GM23338 (cell line): ENCODE results near the gene TPST2. TPM values are rescaled to one million over a fixed set of nuclear protein-coding genes. Genes with fewer than 3 reads are reported as not detected.

Source experiments
- ATAC-seq: fragments of 200-7000 bp; cut with Tn5 transposase; 3 replicates; pipeline ENCODE4 v1.9.1; 2020
- DNase-seq: peaks from one replicate; pipeline ENCODE4 v3.0.0-alpha.2; 2015; ENCODE audit warnings: low spot score
- H2AFZ ChIP-seq: fragments of 200-600 bp; sonication (generic); 2 replicates; pipeline ENCODE4 v1.8.0; 2016; ENCODE audit warnings: antibody characterized with exemption, mild to moderate bottlenecking, moderate library complexity
- H3F3A ChIP-seq: fragments of 200-600 bp; sonication (generic); replicated peaks from 2 replicates; pipeline ENCODE4 v1.8.0; 2017; ENCODE audit warnings: antibody characterized with exemption, mixed run types, low read depth
- H3K27ac ChIP-seq: fragments of 200-600 bp; sonication (generic); 2 replicates; pipeline ENCODE4 v1.6.1; 2016; ENCODE audit warnings: low read depth
- H3K27me3 ChIP-seq: fragments of 200-600 bp; sonication (generic); 2 replicates; pipeline ENCODE4 v1.8.0; 2016; ENCODE audit warnings: mild to moderate bottlenecking, mixed run types, moderate library complexity; ENCODE audit not compliant: insufficient read depth
- H3K36me3 ChIP-seq: fragments of 200-600 bp; sonication (generic); 2 replicates; pipeline ENCODE4 v1.8.0; 2016; ENCODE audit warnings: mild to moderate bottlenecking; ENCODE audit not compliant: insufficient read depth
- H3K4me1 ChIP-seq: fragments of 200-600 bp; sonication (generic); 2 replicates; pipeline ENCODE4 v1.8.0; 2016; ENCODE audit warnings: mild to moderate bottlenecking, moderate library complexity; ENCODE audit not compliant: insufficient read depth
- H3K4me2 ChIP-seq: fragments of 200-600 bp; sonication (generic); 2 replicates; pipeline ENCODE4 v1.7.1; 2017; ENCODE audit warnings: mixed run types
- H3K4me3 ChIP-seq: fragments of 200-600 bp; sonication (generic); 2 replicates; pipeline ENCODE4 v1.6.1; 2016; ENCODE audit warnings: mixed run types
- H3K79me2 ChIP-seq: fragments of 200-600 bp; sonication (generic); replicated peaks from 2 replicates; pipeline ENCODE4 v1.8.0; 2017; ENCODE audit warnings: mild to moderate bottlenecking; ENCODE audit not compliant: insufficient read depth
- H3K9me2 ChIP-seq: fragments of 200-600 bp; sonication (generic); 2 replicates; pipeline ENCODE4 v1.8.0; 2017; ENCODE audit not compliant: insufficient read depth
- H4K20me1 ChIP-seq: fragments of 200-600 bp; sonication (generic); replicated peaks from 2 replicates; pipeline ENCODE4 v1.8.0; 2017; ENCODE audit warnings: mild to moderate bottlenecking; ENCODE audit not compliant: insufficient read depth
- H3K27ac Mint-ChIP-seq: 2 replicates; pipeline ENCODE4 v1.8.0; 2020; ENCODE audit warnings: inconsistent platforms, mild to moderate bottlenecking, moderate library complexity, mixed read lengths
- H3K27me3 Mint-ChIP-seq: 3 replicates; pipeline ENCODE4 v1.8.0; 2022; ENCODE audit warnings: low read depth, mild to moderate bottlenecking, moderate library complexity, mixed read lengths, inconsistent platforms; ENCODE audit not compliant: insufficient read depth, poor library complexity
- H3K36me3 Mint-ChIP-seq: 3 replicates; pipeline ENCODE4 v1.8.0; 2021; ENCODE audit warnings: low read depth, mild to moderate bottlenecking, inconsistent platforms, moderate library complexity, mixed read lengths
- H3K4me1 Mint-ChIP-seq: 3 replicates; pipeline ENCODE4 v1.8.0; 2020; ENCODE audit warnings: mild to moderate bottlenecking, inconsistent platforms, mixed read lengths
- H3K4me3 Mint-ChIP-seq: 3 replicates; pipeline ENCODE4 v1.8.0; 2021; ENCODE audit warnings: moderate library complexity, mild to moderate bottlenecking, inconsistent platforms, mixed read lengths
- H3K9me3 Mint-ChIP-seq: 3 replicates; pipeline ENCODE4 v1.8.0; 2020; ENCODE audit warnings: moderate library complexity, mild to moderate bottlenecking, inconsistent platforms, mixed read lengths
- CREB1 ChIP-seq: fragments of 250-450 bp; sonication (Bioruptor Pico); IDR thresholded peaks from 2 replicates; pipeline ENCODE4 v1.5.0; 2020; ENCODE audit warnings: low read depth, mild to moderate bottlenecking, moderate library complexity
- EZH2 ChIP-seq: fragments of 200-600 bp; sonication (generic); IDR thresholded peaks from one replicate; pipeline ENCODE4 v1.8.0; 2017; ENCODE audit warnings: antibody characterized with exemption, mild to moderate bottlenecking, low read depth; ENCODE audit not compliant: unreplicated experiment
- EZH2phosphoT487 ChIP-seq: fragments of 200-600 bp; sonication (generic); IDR thresholded peaks from one replicate; pipeline ENCODE4 v1.8.1; 2018; ENCODE audit warnings: antibody characterized with exemption; ENCODE audit not compliant: unreplicated experiment
- JUNB ChIP-seq: IDR thresholded peaks from one replicate; pipeline ENCODE4 v1.6.1; 2016; ENCODE audit warnings: antibody characterized with exemption; ENCODE audit not compliant: unreplicated experiment
- NANOG ChIP-seq: IDR thresholded peaks from 2 replicates; pipeline ENCODE4 v1.6.1; 2016; ENCODE audit warnings: antibody characterized with exemption, borderline replicate concordance
- POLR2AphosphoS5 ChIP-seq: IDR thresholded peaks from 2 replicates; pipeline ENCODE4 v1.6.1; 2016; ENCODE audit warnings: antibody characterized with exemption, low read depth
- REST ChIP-seq: IDR thresholded peaks from one replicate; pipeline ENCODE4 v1.6.1; 2018; ENCODE audit warnings: antibody characterized with exemption; ENCODE audit not compliant: unreplicated experiment
- STAT1 ChIP-seq: IDR thresholded peaks from one replicate; pipeline ENCODE4 v1.6.1; 2016; ENCODE audit warnings: antibody characterized with exemption; ENCODE audit not compliant: unreplicated experiment
- ZNF114 ChIP-seq: fragments of 250-450 bp; sonication (Bioruptor Pico); IDR thresholded peaks from 2 replicates; pipeline ENCODE4 v1.5.0; 2020; ENCODE audit warnings: mild to moderate bottlenecking, moderate library complexity
- ZNF331 ChIP-seq: fragments of 250-450 bp; sonication (Bioruptor Pico); IDR thresholded peaks from 2 replicates; pipeline ENCODE4 v1.5.0; 2020; ENCODE audit warnings: low read depth, mild to moderate bottlenecking, moderate library complexity
- ZNF462 ChIP-seq: fragments of 250-450 bp; sonication (Bioruptor Pico); IDR thresholded peaks from 2 replicates; pipeline ENCODE4 v1.5.0; 2020; ENCODE audit warnings: mild to moderate bottlenecking, moderate library complexity
- polyA plus RNA-seq: library from polyadenylated mRNA; unstranded; fragments of >200 nt; fragmentation: Nextera tagmentation; extraction: Ambion mirVana; gene quantifications from 2 replicates; pipeline ENCODE4 v1.2.1, GENCODE V29; 2016
- total RNA-seq: library from RNA; depleted of rRNA; stranded (reverse); fragments of >200 nt; shearing (Covaris generic); gene quantifications from 2 replicates; pipeline ENCODE4 v1.2.3, GENCODE V29; 2014
- TF ChIP-seq, protein P1 (sequence below): IDR thresholded peaks from 2 replicates; pipeline ENCODE4 v1.6.1; 2016; ENCODE audit warnings: antibody characterized with exemption
- TF ChIP-seq, protein P2 (sequence below), 2 experiments: fragments of 200-600 bp in 1 of 2; sonication (generic) in 1 of 2; conservative IDR thresholded peaks; 2 replicates each; pipeline versions ENCODE4 v1.5.1 to v1.6.1; 2016 to 2017; ENCODE audit warnings: antibody characterized with exemption in 2 of 2, low read depth in 2 of 2, mild to moderate bottlenecking in 2 of 2, moderate library complexity in 1 of 2

TPST2 gene
- total and polyA plus RNA-seq, 2 experiments from 2014 or later, result 37.9 to 127 TPM

DNA sequence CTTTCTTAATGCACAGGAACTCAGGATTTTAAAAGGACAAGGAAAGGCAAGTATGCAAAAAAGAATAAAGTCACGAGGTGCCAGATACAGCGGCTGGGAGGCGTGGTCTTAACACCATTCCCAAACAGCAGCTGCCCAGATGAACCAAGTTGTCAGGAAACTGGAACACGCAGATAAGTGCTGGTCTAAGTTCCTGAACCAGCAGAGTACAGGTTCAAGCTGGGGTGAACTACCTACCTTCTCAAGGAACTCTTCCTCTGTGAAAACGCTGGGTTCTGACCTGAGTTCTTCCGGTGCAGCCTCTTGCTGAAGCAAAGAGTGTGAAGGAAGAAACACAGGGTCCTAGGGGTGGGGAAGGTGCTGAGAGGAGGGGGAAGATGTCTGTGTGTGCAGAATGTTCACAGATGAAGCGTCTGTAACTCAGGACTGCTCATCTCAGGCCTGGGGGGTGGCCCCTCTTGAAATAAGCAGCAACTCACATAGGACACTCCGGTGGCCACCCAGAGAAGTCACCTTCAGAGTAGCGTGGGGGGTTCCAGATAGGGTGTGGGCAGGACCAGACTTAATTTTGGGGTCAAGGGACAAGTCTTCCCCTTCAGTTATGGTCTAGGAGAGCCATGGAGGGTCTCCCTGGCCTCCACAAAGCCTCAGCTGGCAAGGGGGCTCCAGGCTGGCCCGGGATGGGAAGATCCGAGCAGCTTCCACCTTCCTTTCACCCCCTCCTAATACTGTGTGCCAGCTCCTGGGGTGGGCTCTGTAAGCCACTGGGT, 3.2 kb downstream of the TPST2 start:
- Mint-ChIP-seq H3K27ac (peak overlapping the region; percentile 2; the same call in 1 of the 2 replicates), H3K9me3 (no peaks in the 10 kb centered on the region; the same call in 2 of the 3 replicates), H3K36me3 (peaks cover 50% of the 10 kb centered on the region), H3K27me3 (peaks cover 12% of the 10 kb centered on the region), H3K4me1 (peaks cover 50% of the 10 kb centered on the region), H3K4me3 (no peak overlapping the region)
- Histone ChIP-seq H3K9me2 (no peaks in the 10 kb centered on the region), H2AFZ (no peak overlapping the region), H3K36me3 (peaks cover 3% of the 10 kb centered on the region; the same call in 1 of the 2 replicates), H3K27me3 (no peaks in the 10 kb centered on the region), H4K20me1 (peaks cover 50% of the 10 kb centered on the region), H3K79me2 (peaks cover 80% of the 10 kb centered on the region), H3K4me2 (peak overlapping the region; percentile 57; the same call in 1 of the 2 replicates), H3K4me3 (no peak overlapping the region), H3F3A (peaks cover 19% of the 10 kb centered on the region; the same call in 1 of the 2 replicates), H3K27ac (peak overlapping the region; percentile 70; the same call in 1 of the 2 replicates), H3K4me1 (peaks cover 52% of the 10 kb centered on the region)
- DNase-seq (no peak), ATAC-seq (no peak)
- no peak for TF ChIP-seq JUNB
- TF ChIP-seq, protein P1, sequence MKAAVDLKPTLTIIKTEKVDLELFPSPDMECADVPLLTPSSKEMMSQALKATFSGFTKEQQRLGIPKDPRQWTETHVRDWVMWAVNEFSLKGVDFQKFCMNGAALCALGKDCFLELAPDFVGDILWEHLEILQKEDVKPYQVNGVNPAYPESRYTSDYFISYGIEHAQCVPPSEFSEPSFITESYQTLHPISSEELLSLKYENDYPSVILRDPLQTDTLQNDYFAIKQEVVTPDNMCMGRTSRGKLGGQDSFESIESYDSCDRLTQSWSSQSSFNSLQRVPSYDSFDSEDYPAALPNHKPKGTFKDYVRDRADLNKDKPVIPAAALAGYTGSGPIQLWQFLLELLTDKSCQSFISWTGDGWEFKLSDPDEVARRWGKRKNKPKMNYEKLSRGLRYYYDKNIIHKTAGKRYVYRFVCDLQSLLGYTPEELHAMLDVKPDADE, result no peak
- no peak for TF ChIP-seq EZH2phosphoT487
- TF ChIP-seq, protein P2, sequence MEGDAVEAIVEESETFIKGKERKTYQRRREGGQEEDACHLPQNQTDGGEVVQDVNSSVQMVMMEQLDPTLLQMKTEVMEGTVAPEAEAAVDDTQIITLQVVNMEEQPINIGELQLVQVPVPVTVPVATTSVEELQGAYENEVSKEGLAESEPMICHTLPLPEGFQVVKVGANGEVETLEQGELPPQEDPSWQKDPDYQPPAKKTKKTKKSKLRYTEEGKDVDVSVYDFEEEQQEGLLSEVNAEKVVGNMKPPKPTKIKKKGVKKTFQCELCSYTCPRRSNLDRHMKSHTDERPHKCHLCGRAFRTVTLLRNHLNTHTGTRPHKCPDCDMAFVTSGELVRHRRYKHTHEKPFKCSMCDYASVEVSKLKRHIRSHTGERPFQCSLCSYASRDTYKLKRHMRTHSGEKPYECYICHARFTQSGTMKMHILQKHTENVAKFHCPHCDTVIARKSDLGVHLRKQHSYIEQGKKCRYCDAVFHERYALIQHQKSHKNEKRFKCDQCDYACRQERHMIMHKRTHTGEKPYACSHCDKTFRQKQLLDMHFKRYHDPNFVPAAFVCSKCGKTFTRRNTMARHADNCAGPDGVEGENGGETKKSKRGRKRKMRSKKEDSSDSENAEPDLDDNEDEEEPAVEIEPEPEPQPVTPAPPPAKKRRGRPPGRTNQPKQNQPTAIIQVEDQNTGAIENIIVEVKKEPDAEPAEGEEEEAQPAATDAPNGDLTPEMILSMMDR (conservative IDR thresholded peaks at IDR 0.05; ENCODE audit: low read depth in 2 of 2), result no peak
- TF ChIP-seq CREB1, result no peak
- no peak for TF ChIP-seq ZNF462 (CRISPR knock-in tag)
- TF ChIP-seq ZNF331 (CRISPR knock-in tag), result no peak
- no peak for TF ChIP-seq POLR2AphosphoS5
- no peak for TF ChIP-seq REST
- TF ChIP-seq STAT1, result no peak
- no peak for TF ChIP-seq EZH2
- no peak for TF ChIP-seq ZNF114 (CRISPR knock-in tag)
- no peak for TF ChIP-seq NANOG
